ENCODE results near the gene POU2F1. TPM values are rescaled to one million over a fixed set of nuclear protein-coding genes. Genes with fewer than 3 reads are reported as not detected.
A peak's percentile ranks its signal among the peaks of the same experiment; 100 is the strongest.

POU2F1 gene
- total RNA-seq, 4 donors from 2014 or later: 21.0 to 33.7 (median 21.8) TPM

GRCh38 chr1:167446966-167447365, 226.3 kb downstream of the POU2F1 start:
- H3K4me1 ChIP-seq: no peaks in the 10 kb centered on the region
- no peak for DNase-seq (ENCODE audit: low spot score in 2 of 2)
- H3K27me3 ChIP-seq: no peaks in the 10 kb centered on the region
- WGBS, 2 donors: 64 to 84% methylated on average over 3 of the region's 3 CpGs
- H3K27ac ChIP-seq: peak overlapping the region in 1 of 4 donors; percentile 26
- H3K4me3 ChIP-seq: no peak overlapping the region
- no peaks in the 10 kb centered on the region for H3K9me3 ChIP-seq
- no peaks in the 10 kb centered on the region for H3K36me3 ChIP-seq
- no peak for TF ChIP-seq POLR2A (IDR thresholded peaks at IDR 0.05)
- no peak for TF ChIP-seq EP300 (IDR thresholded peaks at IDR 0.05)
- no peak for TF ChIP-seq CTCF (IDR thresholded peaks at IDR 0.05)

GRCh38 chr1:167447521-167448136, 226.9 kb downstream of the POU2F1 start:
- H3K27ac ChIP-seq: peak overlapping the region in 1 of 4 donors; percentile 40
- no peaks in the 10 kb centered on the region for H3K9me3 ChIP-seq
- no peaks in the 10 kb centered on the region for H3K36me3 ChIP-seq
- DNase-seq (ENCODE audit: low spot score in 2 of 2): no peak
- no peak overlapping the region for H3K4me3 ChIP-seq
- H3K4me1 ChIP-seq: no peaks in the 10 kb centered on the region
- no peak for TF ChIP-seq CTCF (IDR thresholded peaks at IDR 0.05)
- no peak for TF ChIP-seq POLR2A (IDR thresholded peaks at IDR 0.05)
- TF ChIP-seq EP300 (IDR thresholded peaks at IDR 0.05): no peak
- H3K27me3 ChIP-seq: no peaks in the 10 kb centered on the region
- WGBS, 2 donors: 55% methylated on average over 8 to 10 of the region's 10 CpGs

- Histone ChIP-seq H3K4me1 (no peaks in the 10 kb centered on the region), H3K4me3 (no peak overlapping the region), H3K27ac (no peak overlapping the region), H3K36me3 (no peaks in the 10 kb centered on the region), H3K9me3 (no peaks in the 10 kb centered on the region), H3K27me3 (no peaks in the 10 kb centered on the region)
- no peak for TF ChIP-seq POLR2A (IDR thresholded peaks at IDR 0.05)
- TF ChIP-seq CTCF (IDR thresholded peaks at IDR 0.05): no peak
- no peak for TF ChIP-seq EP300 (IDR thresholded peaks at IDR 0.05)
- DNase-seq (ENCODE audit: low spot score in 2 of 2): no peak
- WGBS, 2 donors: 76 to 77% methylated on average over 5 of the region's 5 CpGs
Measured at GRCh38 chr1:167450843-167451242, 230.2 kb downstream of the POU2F1 start.

GRCh38 chr1:167452483-167452882, 231.8 kb downstream of the POU2F1 start:
- 76 to 78% methylated on average over 8 of the region's 8 CpGs for WGBS, 2 donors

More at GRCh38 chr1:167452483-167452882, 231.8 kb downstream of the POU2F1 start:
- H3K4me1 ChIP-seq: peaks cover 0 to 7% (median 0%) of the 10 kb centered on the region in 4 donors
- DNase-seq (ENCODE audit: low spot score in 2 of 2): no peak
- H3K9me3 ChIP-seq: no peaks in the 10 kb centered on the region
- H3K36me3 ChIP-seq: no peaks in the 10 kb centered on the region
- H3K4me3 ChIP-seq: no peak overlapping the region
- no peak overlapping the region for H3K27ac ChIP-seq
- H3K27me3 ChIP-seq: no peaks in the 10 kb centered on the region
- TF ChIP-seq CTCF (IDR thresholded peaks at IDR 0.05): no peak
- TF ChIP-seq POLR2A (IDR thresholded peaks at IDR 0.05): no peak
- no peak for TF ChIP-seq EP300 (IDR thresholded peaks at IDR 0.05)

Data from tibial nerve (tissue), 4 donors.